ENCODE results near the gene NEU1.

NEU1 gene

DNA sequence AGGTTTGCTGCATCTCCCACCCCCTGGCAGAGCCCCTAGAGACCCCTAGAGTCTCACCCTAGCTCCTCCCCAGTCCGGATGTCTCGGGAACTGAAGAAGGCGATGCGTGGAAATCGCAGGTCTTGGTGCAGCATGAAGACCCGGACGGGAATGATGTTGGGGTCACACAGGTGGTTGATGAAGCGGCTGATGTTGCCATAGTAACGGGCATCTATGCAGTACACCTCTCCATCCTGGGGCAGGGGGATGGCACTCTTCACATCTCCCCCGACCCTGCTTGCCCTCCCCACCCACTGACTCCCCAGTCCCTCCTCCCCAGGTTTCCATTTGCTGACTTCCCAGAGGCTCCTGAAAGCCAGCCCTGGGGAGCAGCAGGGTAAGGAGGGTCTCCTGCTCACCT is 18.0 kb upstream of the NEU1 start:
- WGBS (ENCODE audit: insufficient coverage, insufficient read length): no CpG with 5 or more reads among the region's 10 CpGs
- Histone ChIP-seq H3K4me3 (ENCODE audit: low read length) (no peak overlapping the region), H3K27me3 (ENCODE audit: control insufficient read depth, insufficient read depth, low read length) (no peaks in the 10 kb centered on the region), H3K36me3 (ENCODE audit: control insufficient read depth, insufficient read depth, low read length) (peaks cover 44% of the 10 kb centered on the region), H3K4me1 (ENCODE audit: control insufficient read depth, insufficient read depth, low read length) (no peaks in the 10 kb centered on the region), H3K27ac (ENCODE audit: low read length) (no peak overlapping the region), H3K9me3 (ENCODE audit: control insufficient read depth, insufficient read depth, low read length) (no peaks in the 10 kb centered on the region)
- DNase-seq (ENCODE audit: low read depth, low spot score): no peak

DNA sequence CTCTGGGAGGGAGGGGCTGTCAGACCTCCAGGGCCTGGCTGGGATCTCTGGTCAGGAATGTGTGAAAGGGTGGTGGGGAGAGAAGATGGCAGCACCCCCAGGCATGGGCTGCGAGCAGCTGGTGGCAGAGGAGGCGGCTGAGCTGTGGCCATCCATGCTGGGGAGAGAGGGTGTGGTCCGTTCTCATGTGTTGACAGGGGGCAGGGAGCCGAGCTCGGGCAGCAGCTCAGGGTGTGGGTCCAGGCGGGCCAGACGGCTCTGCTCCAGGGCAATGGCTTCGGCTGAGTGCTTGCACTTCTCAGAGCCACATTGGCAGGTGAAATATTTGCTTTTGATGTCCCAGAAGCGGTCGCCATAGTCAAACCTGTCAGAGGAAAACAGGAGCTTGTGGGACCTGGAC is 17.3 kb upstream of the NEU1 start:
- WGBS (ENCODE audit: insufficient coverage, insufficient read length): no CpG with 5 or more reads among the region's 10 CpGs

DNA sequence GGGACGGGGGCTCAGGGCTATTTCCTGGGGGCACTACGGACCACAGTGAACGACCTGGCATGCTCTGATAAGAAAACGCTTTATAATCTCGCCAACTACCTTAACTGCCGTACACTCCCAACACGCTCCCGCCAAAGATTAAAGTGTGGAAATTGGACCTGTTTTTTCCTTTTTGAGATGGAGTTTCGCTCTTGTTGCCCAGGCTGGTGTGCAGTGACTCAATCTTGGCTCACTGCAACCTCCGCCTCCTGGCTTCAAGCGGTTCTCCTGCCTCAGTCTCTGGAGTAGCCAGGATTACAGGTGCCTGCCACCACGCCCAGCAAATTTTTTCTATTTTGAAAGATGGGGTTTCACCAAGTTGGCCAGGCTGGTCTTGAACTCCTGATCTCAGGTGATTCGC is 16.5 kb upstream of the NEU1 start:
- Histone ChIP-seq H3K4me1 (ENCODE audit: control insufficient read depth, insufficient read depth, low read length) (no peaks in the 10 kb centered on the region), H3K4me3 (ENCODE audit: low read length) (no peak overlapping the region), H3K36me3 (ENCODE audit: control insufficient read depth, insufficient read depth, low read length) (peaks cover 36% of the 10 kb centered on the region), H3K27me3 (ENCODE audit: control insufficient read depth, insufficient read depth, low read length) (no peaks in the 10 kb centered on the region), H3K9me3 (ENCODE audit: control insufficient read depth, insufficient read depth, low read length) (no peaks in the 10 kb centered on the region), H3K27ac (ENCODE audit: low read length) (no peak overlapping the region)
- no peak for DNase-seq (ENCODE audit: low read depth, low spot score)
- WGBS (ENCODE audit: insufficient coverage, insufficient read length): no CpG with 5 or more reads among the region's 13 CpGs

More for the DNA sequence above, 17.3 kb upstream of the NEU1 start:
- Histone ChIP-seq H3K4me1 (ENCODE audit: control insufficient read depth, insufficient read depth, low read length) (no peaks in the 10 kb centered on the region), H3K4me3 (ENCODE audit: low read length) (no peak overlapping the region), H3K27me3 (ENCODE audit: control insufficient read depth, insufficient read depth, low read length) (no peaks in the 10 kb centered on the region), H3K36me3 (ENCODE audit: control insufficient read depth, insufficient read depth, low read length) (peaks cover 43% of the 10 kb centered on the region), H3K27ac (ENCODE audit: low read length) (no peak overlapping the region), H3K9me3 (ENCODE audit: control insufficient read depth, insufficient read depth, low read length) (no peaks in the 10 kb centered on the region)
- DNase-seq (ENCODE audit: low read depth, low spot score): no peak

DNA sequence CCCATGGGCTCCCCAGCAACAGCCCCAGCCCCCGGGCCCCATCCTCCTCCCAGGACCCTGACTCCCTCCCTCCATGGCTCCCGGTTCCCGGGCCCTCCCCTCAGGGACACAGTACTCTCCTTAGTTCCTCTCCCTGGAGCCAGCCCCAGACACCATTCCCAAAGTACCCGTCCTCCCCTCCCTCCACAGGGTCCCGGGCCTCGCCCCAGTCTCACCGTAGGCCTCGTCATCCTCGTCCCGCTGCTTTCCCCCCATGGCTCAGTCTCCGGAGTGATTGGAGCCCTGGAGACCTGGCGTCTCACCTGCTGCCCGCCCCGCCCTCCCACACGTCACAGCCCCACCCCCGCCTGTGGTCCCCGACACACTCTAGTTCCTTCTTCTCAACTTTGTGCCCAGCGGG is 16.1 kb upstream of the NEU1 start, which contains the start of gene SLC44A4:
Gene SLC44A4, minus strand, starts transcription at position 272 of the 400 bp plus-strand sequence. Its CDS starts 17 bp downstream, at position 255.
- no CpG with 5 or more reads among the region's 18 CpGs for WGBS (ENCODE audit: insufficient coverage, insufficient read length)
- peaks cover 34% of the 10 kb centered on the region for H3K36me3 ChIP-seq (ENCODE audit: control insufficient read depth, insufficient read depth, low read length)
- no peak within 1 kb of the TSS for H3K27ac ChIP-seq (ENCODE audit: low read length)
- DNase-seq (ENCODE audit: low read depth, low spot score): no peak
- no peaks in the 10 kb centered on the region for H3K27me3 ChIP-seq (ENCODE audit: control insufficient read depth, insufficient read depth, low read length)
- H3K4me3 ChIP-seq (ENCODE audit: low read length): no peak within 1 kb of the TSS
- no peaks in the 10 kb centered on the region for H3K4me1 ChIP-seq (ENCODE audit: control insufficient read depth, insufficient read depth, low read length)
- no peaks in the 10 kb centered on the region for H3K9me3 ChIP-seq (ENCODE audit: control insufficient read depth, insufficient read depth, low read length)

- no peak overlapping the region for H3K4me3 ChIP-seq (ENCODE audit: low read length)
- DNase-seq (ENCODE audit: low read depth, low spot score): no peak
- no peaks in the 10 kb centered on the region for H3K4me1 ChIP-seq (ENCODE audit: control insufficient read depth, insufficient read depth, low read length)
- no CpG with 5 or more reads among the region's 3 CpGs for WGBS (ENCODE audit: insufficient coverage, insufficient read length)
- H3K9me3 ChIP-seq (ENCODE audit: control insufficient read depth, insufficient read depth, low read length): no peaks in the 10 kb centered on the region
- H3K27ac ChIP-seq (ENCODE audit: low read length): no peak overlapping the region
- H3K36me3 ChIP-seq (ENCODE audit: control insufficient read depth, insufficient read depth, low read length): peaks cover 29% of the 10 kb centered on the region
- no peaks in the 10 kb centered on the region for H3K27me3 ChIP-seq (ENCODE audit: control insufficient read depth, insufficient read depth, low read length)
Measured at GRCh38 chr6:31878222-31878621, 15.6 kb upstream of the NEU1 start.

DNA sequence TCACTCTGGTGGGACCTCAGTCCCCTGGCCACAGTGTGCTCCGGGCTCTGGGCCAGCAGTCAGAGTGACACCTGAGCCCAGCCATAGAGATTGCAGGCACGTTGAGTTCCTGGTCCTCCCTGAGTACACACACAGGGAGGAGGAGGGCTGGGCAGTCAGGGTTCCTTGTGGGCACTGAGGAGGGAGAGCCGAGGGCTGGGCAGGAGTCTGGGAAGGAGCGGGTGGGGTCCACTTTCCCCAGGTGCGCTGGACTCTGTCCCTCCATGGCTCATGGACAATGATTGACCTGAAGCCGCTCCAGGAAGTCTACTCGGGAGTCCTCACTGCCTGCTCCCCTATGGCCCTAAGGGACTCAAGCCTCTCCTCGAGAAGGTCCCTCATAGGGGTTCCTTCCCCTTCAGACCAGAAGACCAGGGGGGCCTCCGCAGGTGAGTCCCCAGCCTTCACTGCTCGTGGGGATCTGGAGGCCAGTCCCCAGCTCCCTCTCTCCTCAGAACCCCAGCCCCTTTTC is 15.1 kb upstream of the NEU1 start:
- H3K4me1 ChIP-seq (ENCODE audit: control insufficient read depth, insufficient read depth, low read length): no peaks in the 10 kb centered on the region
- H3K36me3 ChIP-seq (ENCODE audit: control insufficient read depth, insufficient read depth, low read length): peaks cover 24% of the 10 kb centered on the region
- no peaks in the 10 kb centered on the region for H3K27me3 ChIP-seq (ENCODE audit: control insufficient read depth, insufficient read depth, low read length)
- WGBS (ENCODE audit: insufficient coverage, insufficient read length): no CpG with 5 or more reads among the region's 10 CpGs
- H3K9me3 ChIP-seq (ENCODE audit: control insufficient read depth, insufficient read depth, low read length): no peaks in the 10 kb centered on the region
- DNase-seq (ENCODE audit: low read depth, low spot score): no peak
- no peak overlapping the region for H3K27ac ChIP-seq (ENCODE audit: low read length)
- no peak overlapping the region for H3K4me3 ChIP-seq (ENCODE audit: low read length)

DNA sequence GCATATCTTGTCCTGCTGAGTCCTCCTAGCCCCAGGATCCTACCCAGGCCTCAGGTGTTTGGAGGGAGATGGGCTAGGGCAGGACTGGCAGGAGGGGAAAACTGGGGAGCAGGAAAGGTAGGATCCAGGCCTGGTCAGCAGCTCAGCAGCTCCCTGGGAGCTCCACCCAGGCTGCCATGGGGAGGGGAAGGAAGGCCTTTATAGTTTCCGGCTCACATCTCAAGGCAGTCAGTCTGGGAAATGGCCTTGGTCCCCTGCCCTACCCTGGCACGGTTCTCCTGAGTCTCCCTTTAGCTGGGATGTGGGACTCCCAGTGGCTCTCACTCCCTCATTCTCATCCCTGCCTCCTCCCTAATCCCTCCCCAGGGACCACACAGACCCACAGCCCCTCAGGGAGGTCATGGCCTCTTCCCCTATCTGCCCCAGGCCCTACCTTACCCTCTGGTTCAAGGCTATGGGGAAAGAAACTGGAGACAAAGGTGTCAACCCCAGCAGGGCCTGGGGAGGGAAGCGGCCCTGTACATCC is 14.6 kb upstream of the NEU1 start:
- H3K36me3 ChIP-seq (ENCODE audit: control insufficient read depth, insufficient read depth, low read length): peaks cover 19% of the 10 kb centered on the region
- H3K4me1 ChIP-seq (ENCODE audit: control insufficient read depth, insufficient read depth, low read length): no peaks in the 10 kb centered on the region
- no peak overlapping the region for H3K27ac ChIP-seq (ENCODE audit: low read length)
- H3K9me3 ChIP-seq (ENCODE audit: control insufficient read depth, insufficient read depth, low read length): no peaks in the 10 kb centered on the region
- no peak overlapping the region for H3K4me3 ChIP-seq (ENCODE audit: low read length)
- DNase-seq (ENCODE audit: low read depth, low spot score): no peak
- WGBS (ENCODE audit: insufficient coverage, insufficient read length): no CpG with 5 or more reads among the region's 3 CpGs
- no peaks in the 10 kb centered on the region for H3K27me3 ChIP-seq (ENCODE audit: control insufficient read depth, insufficient read depth, low read length)

DNA sequence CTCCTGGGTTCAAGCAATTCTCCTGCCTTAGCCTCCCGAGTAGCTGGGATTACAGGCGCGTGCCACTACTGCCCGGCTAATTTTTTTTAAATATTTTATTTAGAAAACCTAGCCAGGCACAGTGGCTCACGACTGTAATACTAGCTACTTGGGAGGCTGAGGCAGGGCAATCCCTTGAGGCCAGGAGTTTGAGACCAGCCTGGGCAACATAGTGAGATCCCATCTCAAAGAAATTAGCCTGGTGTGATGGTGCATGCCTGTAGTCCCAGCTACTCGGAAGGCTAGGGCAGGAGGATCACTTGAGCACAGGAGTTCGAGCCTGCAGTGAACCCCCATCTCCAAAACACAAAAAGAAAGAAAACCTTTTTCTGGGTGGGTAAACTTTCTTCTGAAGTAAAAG is 13.7 kb upstream of the NEU1 start:
- no CpG with 5 or more reads among the region's 7 CpGs for WGBS (ENCODE audit: insufficient coverage, insufficient read length)

GRCh38 chr6:31875877-31876276 is 13.3 kb upstream of the NEU1 start:
- no peak overlapping the region for H3K27ac ChIP-seq (ENCODE audit: low read length)
- H3K27me3 ChIP-seq (ENCODE audit: control insufficient read depth, insufficient read depth, low read length): no peaks in the 10 kb centered on the region
- H3K4me3 ChIP-seq (ENCODE audit: low read length): no peak overlapping the region
- whole genome bisulfite sequencing (ENCODE audit: insufficient coverage, insufficient read length): no CpG with 5 or more reads among the region's 5 CpGs
- no peaks in the 10 kb centered on the region for H3K9me3 ChIP-seq (ENCODE audit: control insufficient read depth, insufficient read depth, low read length)
- peaks cover 10% of the 10 kb centered on the region for H3K36me3 ChIP-seq (ENCODE audit: control insufficient read depth, insufficient read depth, low read length)
- DNase-seq (ENCODE audit: low read depth, low spot score): no peak
- H3K4me1 ChIP-seq (ENCODE audit: control insufficient read depth, insufficient read depth, low read length): no peaks in the 10 kb centered on the region; the same call in 1 of the 2 replicates

More for the DNA sequence above, 13.7 kb upstream of the NEU1 start:
- Histone ChIP-seq H3K27ac (ENCODE audit: low read length) (no peak overlapping the region), H3K4me1 (ENCODE audit: control insufficient read depth, insufficient read depth, low read length) (no peaks in the 10 kb centered on the region), H3K4me3 (ENCODE audit: low read length) (no peak overlapping the region), H3K27me3 (ENCODE audit: control insufficient read depth, insufficient read depth, low read length) (no peaks in the 10 kb centered on the region), H3K9me3 (ENCODE audit: control insufficient read depth, insufficient read depth, low read length) (no peaks in the 10 kb centered on the region), H3K36me3 (ENCODE audit: control insufficient read depth, insufficient read depth, low read length) (peaks cover 15% of the 10 kb centered on the region)
- no peak for DNase-seq (ENCODE audit: low read depth, low spot score)

- Histone ChIP-seq H3K36me3 (ENCODE audit: control insufficient read depth, insufficient read depth, low read length) (peaks cover 5% of the 10 kb centered on the region; the same call in 1 of the 2 replicates), H3K9me3 (ENCODE audit: control insufficient read depth, insufficient read depth, low read length) (no peaks in the 10 kb centered on the region), H3K27me3 (ENCODE audit: control insufficient read depth, insufficient read depth, low read length) (no peaks in the 10 kb centered on the region), H3K27ac (ENCODE audit: low read length) (no peak overlapping the region), H3K4me3 (ENCODE audit: low read length) (no peak overlapping the region), H3K4me1 (ENCODE audit: control insufficient read depth, insufficient read depth, low read length) (no peaks in the 10 kb centered on the region; the same call in 1 of the 2 replicates)
- WGBS (ENCODE audit: insufficient coverage, insufficient read length): no CpG with 5 or more reads among the region's 5 CpGs
- DNase-seq (ENCODE audit: low read depth, low spot score): no peak
Measured at GRCh38 chr6:31874836-31875572, 12.4 kb upstream of the NEU1 start.
